Adrenal gland (tissue), 12 donors: ENCODE results near the gene SDC4. TPM values are rescaled to one million over a fixed set of nuclear protein-coding genes. Genes with fewer than 3 reads are reported as not detected.
A peak's percentile ranks its signal among the peaks of the same experiment; 100 is the strongest.

ENCODE experiments used
- DNase-seq, 7 donors: peaks; one replicate each; pipeline ENCODE4 v3.0.0-alpha.2; 2019 to 2020
- H3K27ac ChIP-seq, 5 donors: fragments of 200-600 bp; sonication (generic) in 4 of 5; 1 replicate in 3 of 5; 2 replicates in 2 of 5; pipeline versions ENCODE4 v1.5.1 to v1.8.0; 2016 to 2020; ENCODE audit warnings: mild to moderate bottlenecking in 1 of 5
- H3K27me3 ChIP-seq: fragments of 200-600 bp; 2 replicates; pipeline ENCODE4 v1.8.0; 2021
- H3K36me3 ChIP-seq, 2 donors: fragments of 200-600 bp; replicated peaks in 1 of 2; 1 replicate in 1 of 2; 2 replicates in 1 of 2; pipeline versions ENCODE4 v1.5.1 to v1.8.0; 2018 to 2022
- H3K4me1 ChIP-seq, 2 donors: fragments of 200-600 bp; replicated peaks in 1 of 2; 1 replicate in 1 of 2; 2 replicates in 1 of 2; pipeline versions ENCODE4 v1.5.1 to v1.8.0; 2018 to 2021
- H3K4me3 ChIP-seq, 4 donors: fragments of 200-600 bp; sonication (generic) in 3 of 4; one replicate each; pipeline ENCODE4 v1.5.1; 2016 to 2018
- H3K9me3 ChIP-seq, 3 donors: fragments of 200-600 bp; sonication (generic) in 1 of 3; replicated peaks in 1 of 3; 1 replicate in 2 of 3; 2 replicates in 1 of 3; pipeline versions ENCODE4 v1.5.1 to v1.8.0; 2016 to 2021
- CTCF ChIP-seq, 6 experiments: fragments of 450-650 bp in 4 of 6; fragments of 200-600 bp in 2 of 6; sonication (generic) in 1 of 6; IDR thresholded peaks; 1 replicate in 5 of 6; 2 replicates in 1 of 6; pipeline versions ENCODE4 v1.5.1 to v1.8.0; 2016 to 2021; ENCODE audit warnings: antibody characterized with exemption in 6 of 6, mild to moderate bottlenecking in 2 of 6, moderate library complexity in 1 of 6
- POLR2A ChIP-seq, 2 donors: fragments of 450-650 bp; IDR thresholded peaks; one replicate each; pipeline ENCODE4 v1.6.1; 2017; ENCODE audit warnings: antibody characterized with exemption in 2 of 2, mild to moderate bottlenecking in 2 of 2, moderate library complexity in 1 of 2
- WGBS, 4 donors: extraction: QIAGEN DNeasy Blood & Tissue Kit in 2 of 4; methylation state at CpG; one replicate each; pipeline versions ENCODE4 v1.1.5 to v1.1.7; 2013 to 2017; 5-methylcytosine and 5-hydroxymethylcytosine counted together
- intact Hi-C, 2 donors: fragments of 100-400 bp; cut with DNase I; formaldehyde crosslinking; loops; one replicate each; pipeline versions ENCODE4 v1.14.1 to v1.15.0; 2022 to 2023
- polyA plus RNA-seq, 3 donors: library from polyadenylated mRNA; stranded (reverse); fragments of 200-250 nt in 2 of 3; fragments of 350-450 nt in 1 of 3; fragmentation: Illumina TruSeq in 1 of 3; extraction: RNeasy Lipid Tissue Mini Kit (QIAGEN cat#74804) in 1 of 3; gene quantifications; one replicate each; pipeline ENCODE4 v1.2.3, GENCODE V29; 2013 to 2014
- total RNA-seq, 9 donors: library from RNA; depleted of rRNA in 4 of 9; stranded (reverse); fragments of >200 nt in 4 of 9; fragments of 120-200 nt in 1 of 9; fragmentation: NEBNext Ultra II Directional in 1 of 9; extraction: Animal tissue kit (Norgen Biotek cat#: 25700) in 1 of 9; gene quantifications; one replicate each; pipeline versions ENCODE4 v1.1.0 to v1.2.4, GENCODE V29; 2013 to 2023
- donor health status: healthy with polysubstance abuse.
- donor health status: Bipolar disorder and iron deficiency.
- donor health status: DM: yes; HTN: yes; CAD: no.
- donor health status: DM: no; HTN: no; CAD: no.
- donor health status: DM: no; HTN: no; CAD: no.
- donor health status: DM: yes; HTN: yes; CAD: no.

Gene SDC4
- total and polyA plus RNA-seq, 12 donors: 48.7 to 128 (median 72.4) TPM

GRCh38 chr20:45308117-45308778 is 40.0 kb downstream of the SDC4 start, which contains the start of gene MATN4:
TSS of gene MATN4 (minus strand) at chr20:45308299. CDS start at chr20:45305582, 2,717 bp downstream.
- Histone ChIP-seq H3K27ac (no peak within 1 kb of the TSS), H3K27me3 (peaks cover 33% of the 10 kb centered on the region), H3K4me3 (no peak within 1 kb of the TSS), H3K36me3 (no peaks in the 10 kb centered on the region), H3K9me3 (no peaks in the 10 kb centered on the region), H3K4me1 (no peaks in the 10 kb centered on the region)
- no peak for DNase-seq
- WGBS, 4 donors: 60 to 73% (median 69%) methylated on average over 5 to 20 of the region's 20 CpGs
- intact Hi-C loops: no loop called here
- TF ChIP-seq POLR2A (IDR thresholded peaks at IDR 0.05) (no peak), CTCF (IDR thresholded peaks at IDR 0.05) (no peak)

GRCh38 chr20:45307076-45307640 is 41.1 kb downstream of the SDC4 start:
- TF ChIP-seq CTCF (IDR thresholded peaks at IDR 0.05) (no peak), POLR2A (IDR thresholded peaks at IDR 0.05) (no peak)
- Histone ChIP-seq H3K4me3 (no peak overlapping the region), H3K4me1 (no peaks in the 10 kb centered on the region), H3K36me3 (no peaks in the 10 kb centered on the region), H3K27ac (no peak overlapping the region), H3K27me3 (peaks cover 27% of the 10 kb centered on the region), H3K9me3 (no peaks in the 10 kb centered on the region)
- 52 to 63% (median 60%) methylated on average over 14 to 16 of the region's 16 CpGs for WGBS, 4 donors
- intact Hi-C loops: no loop called here
- no peak for DNase-seq

- Histone ChIP-seq H3K4me1 (no peaks in the 10 kb centered on the region), H3K27me3 (peaks cover 20% of the 10 kb centered on the region), H3K9me3 (no peaks in the 10 kb centered on the region), H3K27ac (no peak within 1 kb of the TSS), H3K4me3 (no peak within 1 kb of the TSS), H3K36me3 (no peaks in the 10 kb centered on the region)
- TF ChIP-seq POLR2A (IDR thresholded peaks at IDR 0.05) (no peak), CTCF (IDR thresholded peaks at IDR 0.05) (peak; percentile 29 to 61 (median 52))
- intact Hi-C loops: no loop called here
- WGBS, 4 donors: 14 to 40% (median 19%) methylated on average over 2 to 41 of the region's 41 CpGs
- DNase-seq: no peak
Observed at GRCh38 chr20:45306431-45306982, 41.7 kb downstream of the SDC4 start, which contains the start of gene RBPJL. TSS of gene RBPJL (plus strand) at chr20:45306840. CDS start at chr20:45306923, 83 bp downstream.

- Histone ChIP-seq H3K36me3 (no peaks in the 10 kb centered on the region), H3K27ac (no peak overlapping the region), H3K4me3 (no peak overlapping the region), H3K4me1 (no peaks in the 10 kb centered on the region), H3K9me3 (no peaks in the 10 kb centered on the region), H3K27me3 (peaks cover 19% of the 10 kb centered on the region)
- DNase-seq: no peak
- 59 to 76% (median 68%) methylated on average over 4 of the region's 4 CpGs for WGBS, 4 donors
- TF ChIP-seq POLR2A (IDR thresholded peaks at IDR 0.05) (no peak), CTCF (IDR thresholded peaks at IDR 0.05) (no peak)
- intact Hi-C loops: no loop called here
Observed at GRCh38 chr20:45305262-45305661, 43.0 kb downstream of the SDC4 start.
